Uterus (tissue), 2 donors: Measurements from ENCODE around the gene GATB.

Experiments
- POLR2A ChIP-seq, 2 donors: fragments of 450-650 bp; IDR thresholded peaks; one replicate each; pipeline ENCODE4 v1.6.1; 2016; ENCODE audit warnings: antibody characterized with exemption in 2 of 2, mild to moderate bottlenecking in 1 of 2, moderate library complexity in 1 of 2
- TF ChIP-seq, protein P1 (sequence below), 4 experiments: fragments of 200-600 bp in 2 of 4; fragments of 450-650 bp in 2 of 4; sonication (generic) in 2 of 4; IDR thresholded peaks; one replicate each; pipeline ENCODE4 v1.5.1; 2016 to 2019; ENCODE audit warnings: antibody characterized with exemption in 4 of 4, mild to moderate bottlenecking in 2 of 4, moderate library complexity in 1 of 4

DNA sequence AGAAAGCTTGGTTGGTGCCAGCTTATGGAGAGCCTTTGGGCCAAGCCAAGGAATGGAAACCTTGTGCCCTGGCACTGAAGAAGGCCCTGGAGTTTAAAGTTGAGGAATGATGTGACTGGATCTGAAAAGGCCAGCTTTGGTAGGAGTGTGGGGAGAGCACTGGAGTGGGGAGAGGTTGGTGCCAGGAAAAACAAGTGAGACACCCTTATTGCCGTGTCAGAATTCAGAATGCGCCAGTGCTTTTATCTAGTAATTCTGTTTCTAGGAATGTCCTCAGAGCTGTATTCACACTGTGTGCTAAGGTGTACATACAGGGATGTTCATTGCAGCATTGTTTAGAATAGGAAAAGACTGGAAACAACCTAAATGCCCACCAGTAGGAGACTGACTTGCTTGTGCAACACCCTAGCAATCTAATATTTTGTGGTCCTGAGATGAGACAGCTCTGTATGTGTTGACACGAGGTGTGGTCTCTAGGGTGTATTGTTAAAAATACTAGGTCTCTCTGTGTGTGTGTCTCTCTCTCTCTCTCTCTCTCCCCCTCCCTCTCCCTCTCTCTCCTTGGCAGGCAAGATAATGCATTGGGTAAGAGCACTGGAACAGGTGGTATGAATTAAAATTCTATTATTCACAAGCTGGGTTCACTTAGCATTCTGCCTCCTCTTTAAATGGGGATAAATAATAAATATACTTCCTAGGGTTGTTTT lies 107.8 kb downstream of the GATB start:
- TF ChIP-seq POLR2A (IDR thresholded peaks at IDR 0.05) = no peak
- TF ChIP-seq, protein P1, sequence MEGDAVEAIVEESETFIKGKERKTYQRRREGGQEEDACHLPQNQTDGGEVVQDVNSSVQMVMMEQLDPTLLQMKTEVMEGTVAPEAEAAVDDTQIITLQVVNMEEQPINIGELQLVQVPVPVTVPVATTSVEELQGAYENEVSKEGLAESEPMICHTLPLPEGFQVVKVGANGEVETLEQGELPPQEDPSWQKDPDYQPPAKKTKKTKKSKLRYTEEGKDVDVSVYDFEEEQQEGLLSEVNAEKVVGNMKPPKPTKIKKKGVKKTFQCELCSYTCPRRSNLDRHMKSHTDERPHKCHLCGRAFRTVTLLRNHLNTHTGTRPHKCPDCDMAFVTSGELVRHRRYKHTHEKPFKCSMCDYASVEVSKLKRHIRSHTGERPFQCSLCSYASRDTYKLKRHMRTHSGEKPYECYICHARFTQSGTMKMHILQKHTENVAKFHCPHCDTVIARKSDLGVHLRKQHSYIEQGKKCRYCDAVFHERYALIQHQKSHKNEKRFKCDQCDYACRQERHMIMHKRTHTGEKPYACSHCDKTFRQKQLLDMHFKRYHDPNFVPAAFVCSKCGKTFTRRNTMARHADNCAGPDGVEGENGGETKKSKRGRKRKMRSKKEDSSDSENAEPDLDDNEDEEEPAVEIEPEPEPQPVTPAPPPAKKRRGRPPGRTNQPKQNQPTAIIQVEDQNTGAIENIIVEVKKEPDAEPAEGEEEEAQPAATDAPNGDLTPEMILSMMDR (IDR thresholded peaks at IDR 0.05) = no peak
